CD4-positive, alpha-beta T cell (primary cell): Measurements from ENCODE around the gene RER1. TPM values are rescaled to one million over a fixed set of nuclear protein-coding genes. Genes with fewer than 3 reads are reported as not detected.

Experiments
- ATAC-seq: fragments of 200-7000 bp; cut with Tn5 transposase; one replicate; pipeline ENCODE4 v1.10.0; 2022; ENCODE audit warnings: mild to moderate bottlenecking; ENCODE audit not compliant: poor library complexity
- CTCF ChIA-PET: fragments of 350-600 bp; sonication (Branson Sonifier 250); formaldehyde crosslinking; loops from one replicate; lab custom pipeline; 2021; ENCODE audit warnings: antibody characterized with exemption, inconsistent platforms; lab: Charles Lee
- POLR2A ChIA-PET: fragments of 350-600 bp; sonication (Branson Sonifier 250); formaldehyde crosslinking; loops from one replicate; lab custom pipeline; 2021; ENCODE audit warnings: antibody characterized with exemption, inconsistent platforms; lab: Charles Lee
- DNase-seq, 14 experiments: peaks; one replicate each; pipeline ENCODE4 v3.0.0-alpha.2; 2013 to 2020; ENCODE audit warnings: mixed read lengths in 2 of 14
- H3K27ac ChIP-seq, 2 donors: one replicate each; pipeline versions ENCODE4 v1.5.1 to v1.7.0; 2013; ENCODE audit warnings: low read length in 2 of 2, low read depth in 1 of 2, mild to moderate bottlenecking in 1 of 2
- H3K27me3 ChIP-seq, 2 experiments: 1 replicate in 1 of 2; 2 replicates in 1 of 2; pipeline versions ENCODE4 v1.6.1 to v1.7.0; 2013; ENCODE audit warnings: low read length in 2 of 2, control low read depth in 1 of 2, mild to moderate bottlenecking in 1 of 2, moderate library complexity in 1 of 2; ENCODE audit not compliant: insufficient read depth in 2 of 2, control insufficient read depth in 1 of 2
- H3K36me3 ChIP-seq: one replicate; pipeline ENCODE4 v1.6.1; 2013; ENCODE audit warnings: low read length, control low read depth; ENCODE audit not compliant: insufficient read depth
- H3K4me1 ChIP-seq: one replicate; pipeline ENCODE4 v1.6.1; 2013; ENCODE audit warnings: low read length, control low read depth; ENCODE audit not compliant: insufficient read depth
- H3K4me3 ChIP-seq: one replicate; pipeline ENCODE4 v1.5.1; 2013; ENCODE audit warnings: mild to moderate bottlenecking, low read length, moderate library complexity
- H3K9me3 ChIP-seq, 2 experiments: 1 replicate in 1 of 2; 2 replicates in 1 of 2; pipeline versions ENCODE4 v1.6.1 to v1.7.0; 2013; ENCODE audit warnings: low read length in 2 of 2, mild to moderate bottlenecking in 2 of 2, control low read depth in 1 of 2, moderate library complexity in 1 of 2; ENCODE audit not compliant: control insufficient read depth in 1 of 2, insufficient read depth in 1 of 2
- H3K27ac Mint-ChIP-seq: one replicate; pipeline ENCODE4 v1.8.0; 2020; ENCODE audit warnings: mixed read lengths
- H3K27me3 Mint-ChIP-seq: one replicate; pipeline ENCODE4 v1.8.0; 2021; ENCODE audit warnings: mixed read lengths
- H3K36me3 Mint-ChIP-seq: one replicate; pipeline ENCODE4 v1.8.0; 2021; ENCODE audit warnings: low read depth, mixed read lengths
- H3K4me1 Mint-ChIP-seq: one replicate; pipeline ENCODE4 v1.8.0; 2021; ENCODE audit warnings: low read depth, mixed read lengths
- H3K4me3 Mint-ChIP-seq: one replicate; pipeline ENCODE4 v1.8.0; 2020; ENCODE audit warnings: mild to moderate bottlenecking, mixed read lengths
- H3K9me3 Mint-ChIP-seq: one replicate; pipeline ENCODE4 v1.8.0; 2020; ENCODE audit warnings: mixed read lengths
- intact Hi-C, 2 experiments: fragments of 100-400 bp; cut with DNase I in 1 of 2; cut with micrococcal nuclease in 1 of 2; formaldehyde crosslinking; loops; one replicate each; pipeline versions ENCODE4 v1.15.1 to v1.9.0; 2023 to 2025; cut with DNase I, micrococcal nuclease
- total RNA-seq, 174 experiments: library from RNA in 2 of 174; stranded (reverse) in 2 of 174; gene quantifications; one replicate each; pipeline ENCODE4 v1.2.3 and lab custom pipeline; 2021 to 2026
- TF ChIP-seq, protein P1 (sequence below): fragments of 200-600 bp; IDR thresholded peaks from one replicate; pipeline ENCODE4 v1.8.0; 2022; ENCODE audit warnings: antibody characterized with exemption, mild to moderate bottlenecking

RER1 gene
- total RNA-seq, 2 experiments from 2014 or later, result 57.9 to 60.7 TPM

DNA sequence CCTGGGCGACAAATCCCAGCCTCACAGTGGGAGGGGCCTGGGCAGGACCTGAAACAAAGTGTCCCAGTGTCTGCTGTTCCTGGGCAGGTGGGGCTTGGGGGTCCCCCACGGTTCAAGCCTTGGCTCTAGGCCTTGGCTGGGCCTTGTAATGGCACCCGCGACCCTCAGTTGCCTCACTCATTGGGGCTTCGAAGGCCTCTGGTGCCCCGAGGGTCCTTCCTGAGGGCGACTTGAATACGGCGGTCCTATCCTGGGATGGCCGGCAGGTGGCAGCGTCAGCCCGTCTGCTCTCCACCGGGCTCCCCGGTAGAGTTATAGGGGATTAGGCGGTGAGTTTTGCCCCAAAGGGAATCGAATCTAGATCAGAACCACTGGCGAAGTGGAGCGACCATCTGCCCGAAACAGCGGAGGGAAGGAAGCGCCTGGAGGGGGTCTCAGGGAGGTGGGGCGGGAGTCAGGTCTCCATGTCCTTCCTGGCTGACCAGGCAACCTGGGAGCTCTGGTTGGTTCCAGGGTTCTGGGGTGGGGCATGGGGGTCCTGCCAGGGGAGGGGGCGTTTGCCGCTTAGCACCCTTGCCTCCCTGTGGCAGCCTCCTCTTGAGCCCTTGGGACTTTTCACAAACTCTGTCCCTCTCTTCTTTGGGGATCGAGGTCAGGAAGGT lies 22.8 kb downstream of the RER1 start:
- ChIA-PET CTCF (interaction anchor here (0.7 to 2.0 kb wide), 7 partner anchors 23 to 373 kb away, joined by 3 to 6 read pairs (median 4); partner anchors contain the start of genes MORN1 and RER1), POLR2A (interaction anchor here (1.4 to 4.5 kb wide), 2 partner anchors 133 to 373 kb away, joined by 4 to 54 read pairs; no protein-coding TSS in a partner anchor)
- Mint-ChIP-seq H3K27ac (peak overlapping the region; percentile 92), H3K9me3 (no peaks in the 10 kb centered on the region), H3K36me3 (peaks cover 20% of the 10 kb centered on the region), H3K27me3 (no peaks in the 10 kb centered on the region), H3K4me3 (peak overlapping the region; percentile 89), H3K4me1 (peaks cover 32% of the 10 kb centered on the region)
- TF ChIP-seq, protein P1, sequence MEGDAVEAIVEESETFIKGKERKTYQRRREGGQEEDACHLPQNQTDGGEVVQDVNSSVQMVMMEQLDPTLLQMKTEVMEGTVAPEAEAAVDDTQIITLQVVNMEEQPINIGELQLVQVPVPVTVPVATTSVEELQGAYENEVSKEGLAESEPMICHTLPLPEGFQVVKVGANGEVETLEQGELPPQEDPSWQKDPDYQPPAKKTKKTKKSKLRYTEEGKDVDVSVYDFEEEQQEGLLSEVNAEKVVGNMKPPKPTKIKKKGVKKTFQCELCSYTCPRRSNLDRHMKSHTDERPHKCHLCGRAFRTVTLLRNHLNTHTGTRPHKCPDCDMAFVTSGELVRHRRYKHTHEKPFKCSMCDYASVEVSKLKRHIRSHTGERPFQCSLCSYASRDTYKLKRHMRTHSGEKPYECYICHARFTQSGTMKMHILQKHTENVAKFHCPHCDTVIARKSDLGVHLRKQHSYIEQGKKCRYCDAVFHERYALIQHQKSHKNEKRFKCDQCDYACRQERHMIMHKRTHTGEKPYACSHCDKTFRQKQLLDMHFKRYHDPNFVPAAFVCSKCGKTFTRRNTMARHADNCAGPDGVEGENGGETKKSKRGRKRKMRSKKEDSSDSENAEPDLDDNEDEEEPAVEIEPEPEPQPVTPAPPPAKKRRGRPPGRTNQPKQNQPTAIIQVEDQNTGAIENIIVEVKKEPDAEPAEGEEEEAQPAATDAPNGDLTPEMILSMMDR, result peak; percentile 88
- peak overlapping the region in 1 of 2 donors; percentile 55 for H3K27ac ChIP-seq
- H3K4me1 ChIP-seq, result peaks cover 65% of the 10 kb centered on the region
- H3K36me3 ChIP-seq, result peaks cover 2% of the 10 kb centered on the region
- H3K4me3 ChIP-seq, result peak overlapping the region; percentile 12
- ATAC-seq, result peak; percentile 41
- peaks cover 0 to 5% of the 10 kb centered on the region in 2 experiments for H3K9me3 ChIP-seq
- peak; percentile 67 to 89 (median 78) for DNase-seq
- no peaks in the 10 kb centered on the region for H3K27me3 ChIP-seq
- intact Hi-C loops, result loop anchor here (1.0 to 10.0 kb wide), 7 partner anchors 134 to 1010 kb away; no protein-coding TSS in a partner anchor

DNA sequence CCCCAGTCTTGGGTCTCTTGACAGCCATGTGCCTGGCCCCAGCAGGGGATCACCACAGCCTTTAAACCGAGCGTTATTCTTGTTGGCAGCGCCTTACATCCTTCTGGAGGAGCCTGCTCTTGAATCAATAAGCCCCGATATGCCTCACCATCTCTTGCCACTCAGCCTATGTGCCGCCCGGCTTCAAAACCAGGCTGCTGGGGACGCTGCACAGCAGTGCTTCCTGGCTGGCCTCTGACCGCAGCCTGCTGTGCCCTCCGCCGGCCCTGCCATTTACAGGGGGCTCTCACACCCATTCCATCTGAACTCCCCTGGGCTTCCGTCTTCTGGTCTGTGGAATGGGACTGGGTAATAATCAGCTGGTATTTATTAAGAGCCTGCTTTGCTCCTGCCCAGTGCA lies 23.7 kb downstream of the RER1 start:
- Histone ChIP-seq H3K4me3 (peak overlapping the region; percentile 77), H3K4me1 (peaks cover 65% of the 10 kb centered on the region), H3K9me3 (peaks cover 0 to 5% of the 10 kb centered on the region in 2 experiments), H3K27ac (peak overlapping the region; percentile 56 to 68), H3K27me3 (no peaks in the 10 kb centered on the region), H3K36me3 (no peaks in the 10 kb centered on the region)
- peak overlapping the region; percentile 89 for H3K4me3 Mint-ChIP-seq
- peaks cover 32% of the 10 kb centered on the region for H3K4me1 Mint-ChIP-seq
- peak overlapping the region; percentile 92 for H3K27ac Mint-ChIP-seq
- TF ChIP-seq, protein P1, result no peak
- POLR2A ChIA-PET, result interaction anchor here (0.6 to 4.5 kb wide), 12 partner anchors 9 to 372 kb away, joined by 3 to 54 read pairs (median 5); partner anchors contain the start of genes MORN1, PANK4, RER1 and TNFRSF14
- ATAC-seq (no peak), DNase-seq (peak in 2 of 14 experiments; percentile 24 to 35)
- H3K36me3 Mint-ChIP-seq, result peaks cover 12% of the 10 kb centered on the region
- no peaks in the 10 kb centered on the region for H3K9me3 Mint-ChIP-seq
- H3K27me3 Mint-ChIP-seq, result no peaks in the 10 kb centered on the region
- CTCF ChIA-PET, result interaction anchor here (1.2 to 2.0 kb wide), 3 partner anchors 108 to 170 kb away, joined by 4 to 6 read pairs (median 4); no protein-coding TSS in a partner anchor
- intact Hi-C loops, result loop anchor here in 1 of 2 experiments (2.0 to 10.0 kb wide), 2 partner anchors 425 to 1009 kb away; no protein-coding TSS in a partner anchor

DNA sequence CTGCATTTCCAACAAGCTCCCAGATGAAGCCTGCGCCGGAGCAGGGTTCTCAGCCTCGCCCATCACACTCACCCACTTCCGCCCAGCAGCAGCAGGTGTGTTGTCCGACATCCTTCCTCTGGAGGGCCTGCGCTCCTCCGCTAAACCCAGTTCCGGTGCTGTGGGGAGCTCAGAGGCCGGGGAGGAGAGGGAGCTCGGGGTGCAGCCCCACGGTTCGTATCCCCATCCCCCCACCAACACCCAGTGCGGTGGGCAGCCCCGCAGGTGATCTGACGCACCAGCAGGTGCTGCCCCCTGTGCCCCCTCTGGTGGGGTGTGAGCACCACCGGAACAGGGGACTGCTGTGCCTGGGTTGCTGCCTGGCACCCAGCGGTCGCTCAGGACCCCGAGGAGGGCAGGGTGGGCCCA lies 24.2 kb downstream of the RER1 start:
- Mint-ChIP-seq H3K27me3 (no peaks in the 10 kb centered on the region), H3K27ac (peak overlapping the region; percentile 92), H3K4me1 (peaks cover 32% of the 10 kb centered on the region), H3K4me3 (peak overlapping the region; percentile 89), H3K9me3 (no peaks in the 10 kb centered on the region), H3K36me3 (peaks cover 7% of the 10 kb centered on the region)
- no peaks in the 10 kb centered on the region for H3K27me3 ChIP-seq
- ChIA-PET POLR2A (interaction anchor here (0.6 to 4.5 kb wide), 13 partner anchors 9 to 371 kb away, joined by 3 to 54 read pairs (median 4); partner anchors contain the start of genes MORN1, PANK4, RER1 and TNFRSF14), CTCF (interaction anchor here (1.2 to 2.0 kb wide), 3 partner anchors 108 to 169 kb away, joined by 4 to 6 read pairs (median 4); no protein-coding TSS in a partner anchor)
- no peaks in the 10 kb centered on the region for H3K36me3 ChIP-seq
- peaks cover 0 to 5% of the 10 kb centered on the region in 2 experiments for H3K9me3 ChIP-seq
- intact Hi-C loops, result loop anchor here in 1 of 2 experiments (2.0 to 10.0 kb wide), 2 partner anchors 425 to 1009 kb away; no protein-coding TSS in a partner anchor
- TF ChIP-seq, protein P1, result no peak
- ATAC-seq (no peak), DNase-seq (peak in 11 of 14 experiments; percentile 23 to 77 (median 54))
- peak overlapping the region; percentile 77 for H3K4me3 ChIP-seq
- H3K4me1 ChIP-seq, result peaks cover 65% of the 10 kb centered on the region
- peak overlapping the region; percentile 56 to 68 for H3K27ac ChIP-seq
